HG03558 (cell line): Measurements from ENCODE around the gene MAP4K2.
"Not testable (repeated sequence)": the region's sequence is repeated elsewhere in the genome, so short reads cannot be mapped to it uniquely, and the experiment has no call there.

ENCODE experiments used
- ATAC-seq: cut with Tn5 transposase; IDR thresholded peaks from one replicate; pipeline ENCODE4 v1.9.1; 2021; ENCODE audit warnings: moderate number of reproducible peaks; ENCODE audit not compliant: unreplicated experiment; ENCODE audit errors: extremely low read depth

Gene MAP4K2

GRCh38 chr11:64815433-64815832 lies 12.4 kb upstream of the MAP4K2 start:
- not testable (repeated sequence) for ATAC-seq

GRCh38 chr11:64814712-64815187 lies 11.7 kb upstream of the MAP4K2 start:
- ATAC-seq = peak; percentile 37

GRCh38 chr11:64813826-64814225 lies 10.8 kb upstream of the MAP4K2 start:
- ATAC-seq = no peak

- ATAC-seq = no peak
Measured at GRCh38 chr11:64810891-64811272, 7.9 kb upstream of the MAP4K2 start.

GRCh38 chr11:64810271-64810890 lies 7.4 kb upstream of the MAP4K2 start, which contains the start of gene MEN1:
MEN1 (minus strand) TSS chr11:64810551; CDS start chr11:64810109, 442 bp downstream.
- no peak for ATAC-seq

- ATAC-seq = no peak
Measured at GRCh38 chr11:64809781-64810241, 6.8 kb upstream of the MAP4K2 start.

- no peak for ATAC-seq
Measured at GRCh38 chr11:64805481-64805880, 2.5 kb upstream of the MAP4K2 start.

GRCh38 chr11:64804346-64805210 lies 1.6 kb upstream of the MAP4K2 start:
- ATAC-seq = no peak

GRCh38 chr11:64803846-64804345 lies 882 bp upstream of the MAP4K2 start:
- ATAC-seq = no peak

GRCh38 chr11:64802370-64803157 lies 450 bp downstream of the MAP4K2 start:
- no peak for ATAC-seq

GRCh38 chr11:64801561-64802369 lies 1.2 kb downstream of the MAP4K2 start:
- ATAC-seq = no peak

GRCh38 chr11:64801158-64801464 lies 1.9 kb downstream of the MAP4K2 start:
- no peak for ATAC-seq

- ATAC-seq = no peak
Measured at GRCh38 chr11:64800303-64801157, 2.5 kb downstream of the MAP4K2 start.

- ATAC-seq = no peak
Measured at GRCh38 chr11:64799623-64800302, 3.3 kb downstream of the MAP4K2 start.

- no peak for ATAC-seq
Measured at GRCh38 chr11:64799256-64799622, 3.8 kb downstream of the MAP4K2 start.

GRCh38 chr11:64796757-64797541 lies 6.1 kb downstream of the MAP4K2 start:
- no peak for ATAC-seq

- no peak for ATAC-seq
Measured at GRCh38 chr11:64796047-64796756, 6.8 kb downstream of the MAP4K2 start.
